T1000 (cell line): Measurements from ENCODE around the gene TMEM256.
"Not testable (repeated sequence)": the region's sequence is repeated elsewhere in the genome, so short reads cannot be mapped to it uniquely, and the experiment has no call there.

ENCODE experiments used
- DNase-seq: peaks from one replicate; lab custom pipeline; 2025; ENCODE audit warnings: mixed read lengths; lab: John Stamatoyannopoulos, UW

The TMEM256 gene

GRCh38 chr17:7383371-7383741, 20.5 kb downstream of the TMEM256 start:
- no peak for DNase-seq

GRCh38 chr17:7382901-7383300, 21.0 kb downstream of the TMEM256 start:
- DNase-seq = no peak

- no peak for DNase-seq
These were observed 22.8 kb downstream of the TMEM256 start, which contains the start of gene TNK1 for GRCh38 chr17:7380855-7381683. TSS of gene TNK1 (plus strand) at chr17:7381089. CDS start at chr17:7382927, 1,838 bp downstream.

- DNase-seq = no peak
These were observed 23.6 kb downstream of the TMEM256 start for GRCh38 chr17:7380321-7380720.

DNA sequence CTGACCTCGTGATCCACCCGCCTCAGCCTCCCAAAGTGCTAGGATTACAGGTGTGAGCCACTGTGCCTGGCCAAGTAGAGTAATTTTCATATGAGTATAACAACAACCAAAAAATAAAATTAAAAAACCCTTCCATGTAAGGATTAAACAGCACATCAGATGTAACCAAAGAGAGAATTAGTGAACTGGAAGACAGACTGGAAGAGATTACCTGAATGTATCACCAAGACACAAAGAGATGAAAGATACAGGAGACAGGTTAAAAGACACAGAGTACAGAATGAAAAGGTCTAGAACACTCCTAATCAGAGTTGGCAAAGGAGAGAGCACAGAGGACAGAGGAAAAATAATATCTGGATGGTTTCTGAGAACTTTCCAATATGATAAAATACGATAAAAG, 24.8 kb downstream of the TMEM256 start:
- no peak for DNase-seq

GRCh38 chr17:7374353-7374752, 29.5 kb downstream of the TMEM256 start:
- DNase-seq = no peak

DNA sequence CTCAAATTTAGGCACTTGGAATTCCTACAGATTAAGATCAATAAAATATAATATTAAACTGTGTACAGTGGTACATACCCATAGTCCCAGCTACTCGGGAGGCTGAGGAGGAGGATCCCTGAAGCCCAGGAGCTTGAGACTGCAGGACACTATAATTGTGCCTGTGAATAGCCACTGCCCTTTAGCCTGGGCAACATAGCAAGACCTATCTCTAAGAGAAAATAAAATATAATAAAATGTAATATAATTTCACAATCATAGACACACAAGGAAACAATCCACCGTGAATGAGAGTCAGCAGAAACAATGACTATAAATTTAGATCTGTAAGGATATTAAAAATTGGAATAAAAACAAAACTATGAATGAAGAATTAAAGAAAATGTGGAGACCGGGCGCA, 33.0 kb downstream of the TMEM256 start:
- no peak for DNase-seq

GRCh38 chr17:7369825-7370224, 34.1 kb downstream of the TMEM256 start:
- DNase-seq = no peak

DNA sequence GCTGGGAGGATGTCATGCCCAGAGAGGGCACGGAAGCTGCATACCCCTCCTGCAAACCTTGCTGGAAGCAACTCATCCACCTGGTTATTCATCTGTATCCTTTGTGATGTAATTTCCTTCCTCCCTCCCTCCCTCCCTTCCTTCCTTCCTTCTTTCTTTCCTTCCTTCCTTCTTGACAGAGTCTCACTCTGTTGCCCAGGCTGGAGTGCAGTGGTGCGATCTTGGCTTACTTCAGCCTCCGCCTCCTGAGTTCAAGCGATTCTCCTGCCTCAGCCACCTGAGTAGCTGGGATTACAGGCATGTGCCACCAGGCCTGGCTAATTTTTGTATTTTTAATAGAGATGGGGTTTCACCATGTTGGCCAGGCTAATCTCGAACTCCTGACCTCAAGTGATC, 35.3 kb downstream of the TMEM256 start:
- not testable (repeated sequence) for DNase-seq

DNA sequence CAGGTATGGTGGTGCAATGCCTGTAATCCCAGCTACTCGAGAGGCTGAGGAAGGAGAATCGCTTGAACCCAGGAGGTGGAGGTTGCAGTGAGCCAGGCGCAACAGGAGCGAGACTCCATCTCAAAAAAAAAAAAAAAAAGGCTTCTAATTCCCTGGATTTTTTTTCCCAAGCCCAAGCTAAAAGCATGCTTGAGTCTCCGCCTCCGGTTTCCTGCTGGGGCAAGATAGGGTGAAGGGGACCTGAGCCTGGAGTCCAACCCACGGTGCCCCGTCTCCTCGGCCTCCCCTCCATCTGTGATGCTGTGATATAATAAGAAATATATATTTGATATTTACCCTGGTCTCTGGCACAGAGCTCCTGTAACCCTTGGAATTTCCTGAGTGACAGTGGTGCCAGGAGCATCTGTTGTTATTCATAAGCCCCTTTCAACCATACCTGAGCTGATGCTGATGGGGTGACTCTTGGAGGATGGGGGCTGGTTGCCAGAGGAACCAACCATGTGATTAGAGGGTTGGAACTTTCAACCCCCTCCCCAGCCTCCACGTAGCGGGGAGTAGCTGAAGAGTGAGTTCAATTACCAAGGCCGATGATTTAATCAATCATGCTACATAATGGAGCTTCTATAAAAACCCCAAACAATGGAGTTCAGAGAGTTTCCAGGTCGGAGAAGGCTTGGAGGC, 35.8 kb downstream of the TMEM256 start:
- DNase-seq = no peak

DNA sequence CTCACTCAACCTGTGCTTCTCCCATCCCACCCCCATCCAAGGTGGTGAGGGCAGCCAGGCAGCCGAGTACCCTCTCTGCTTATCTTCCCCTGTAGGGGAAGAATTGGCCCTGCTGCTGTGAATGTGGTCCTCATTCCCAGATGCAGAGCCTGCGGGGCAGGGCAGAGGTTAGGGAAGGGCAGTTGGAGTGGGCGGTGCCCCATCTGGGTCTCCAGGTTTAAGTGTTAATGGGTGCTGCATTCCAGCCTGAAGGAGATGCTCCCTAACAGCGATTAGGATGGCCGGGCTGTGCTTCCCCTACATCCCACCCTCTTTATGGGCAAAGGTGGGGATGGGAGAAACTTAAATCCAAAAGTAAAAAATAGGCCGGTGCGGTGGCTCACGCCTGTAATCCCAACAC, 36.8 kb downstream of the TMEM256 start:
- no peak for DNase-seq

DNA sequence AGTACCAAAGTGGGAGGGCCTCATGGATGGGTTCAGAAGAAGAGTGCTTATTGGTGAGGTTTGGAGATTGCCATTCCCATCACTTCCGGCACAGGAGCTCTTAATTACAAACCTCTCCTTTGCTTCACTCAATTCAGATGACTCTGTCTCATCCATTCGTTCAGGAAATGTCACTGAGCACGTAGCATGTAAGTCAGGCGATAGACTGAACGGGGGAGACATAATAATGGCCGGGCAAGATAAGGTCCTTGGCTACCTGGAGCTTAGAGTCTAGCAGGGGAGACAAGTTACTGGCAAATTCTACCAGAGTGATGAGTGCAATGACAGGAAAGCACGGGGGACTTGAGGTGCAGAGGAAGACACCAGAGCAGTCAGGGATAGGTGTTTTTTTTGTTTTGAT, 37.9 kb downstream of the TMEM256 start:
- DNase-seq = not testable (repeated sequence)

DNA sequence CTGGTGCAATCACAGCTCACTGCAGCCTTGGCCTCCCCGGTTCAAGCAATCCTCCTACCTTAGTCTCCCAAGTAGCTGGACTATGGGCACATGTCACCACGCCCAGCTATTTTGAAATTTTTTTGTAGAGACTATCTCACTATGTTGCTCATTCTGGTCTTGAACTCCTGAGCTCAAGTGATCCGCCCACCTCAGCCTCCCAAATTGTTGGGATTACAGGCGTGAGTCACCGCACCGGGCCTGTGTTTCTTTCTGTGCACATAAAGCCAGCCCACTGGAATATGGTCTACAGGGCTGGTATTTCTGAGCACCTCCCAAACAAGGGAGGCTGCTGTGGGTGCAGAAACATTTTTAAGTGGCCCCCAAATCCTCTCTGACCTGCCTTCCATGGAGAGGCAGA, 40.6 kb downstream of the TMEM256 start:
- no peak for DNase-seq

DNA sequence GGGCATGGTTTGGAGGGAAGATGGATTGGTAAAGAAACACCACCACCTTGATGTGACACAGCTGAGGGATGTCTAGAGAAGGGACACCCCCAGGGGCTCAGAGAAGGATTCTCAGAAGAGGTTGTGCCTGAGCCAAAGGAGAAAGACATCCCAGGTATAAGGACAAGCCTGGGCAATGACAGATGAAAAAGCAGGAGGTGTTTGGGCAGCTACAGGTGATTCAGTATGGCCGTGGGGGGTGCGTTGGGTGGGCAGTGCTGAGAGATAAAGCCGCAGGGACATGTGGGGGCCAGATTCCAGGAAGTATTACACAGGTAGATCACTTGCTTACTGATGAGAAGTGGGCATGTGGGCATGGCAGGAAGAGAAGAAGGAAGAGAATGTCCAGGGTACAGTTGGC, 42.0 kb downstream of the TMEM256 start:
- no peak for DNase-seq

- no peak for DNase-seq
These were observed 46.5 kb downstream of the TMEM256 start for GRCh38 chr17:7357381-7357780.

- DNase-seq = no peak
These were observed 47.1 kb downstream of the TMEM256 start for GRCh38 chr17:7356756-7357155.

DNA sequence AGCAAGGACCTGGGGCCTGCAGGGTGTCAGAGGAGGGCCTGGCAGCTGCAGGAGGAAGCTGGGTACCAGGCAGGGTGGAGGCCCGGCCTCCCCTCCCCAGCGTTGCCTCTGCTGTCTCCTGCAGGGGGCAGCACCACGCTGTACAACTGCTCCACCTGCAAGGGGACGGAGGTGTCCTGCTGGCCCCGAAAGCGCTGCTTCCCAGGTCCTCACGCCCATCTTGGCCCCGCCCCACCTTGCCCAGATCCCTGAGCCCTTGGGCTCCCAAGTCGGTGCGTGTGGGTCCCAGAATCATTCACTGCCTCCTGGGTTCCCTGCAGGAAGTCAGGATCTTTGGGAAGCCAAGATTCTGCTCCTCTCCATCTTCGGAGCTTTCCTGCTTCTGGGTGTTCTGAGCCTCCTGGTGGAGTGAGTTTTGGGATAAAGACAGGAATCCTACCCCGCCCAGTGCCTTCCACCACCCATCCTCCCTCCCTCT, 47.8 kb downstream of the TMEM256 start:
- DNase-seq = peak; percentile 11

DNA sequence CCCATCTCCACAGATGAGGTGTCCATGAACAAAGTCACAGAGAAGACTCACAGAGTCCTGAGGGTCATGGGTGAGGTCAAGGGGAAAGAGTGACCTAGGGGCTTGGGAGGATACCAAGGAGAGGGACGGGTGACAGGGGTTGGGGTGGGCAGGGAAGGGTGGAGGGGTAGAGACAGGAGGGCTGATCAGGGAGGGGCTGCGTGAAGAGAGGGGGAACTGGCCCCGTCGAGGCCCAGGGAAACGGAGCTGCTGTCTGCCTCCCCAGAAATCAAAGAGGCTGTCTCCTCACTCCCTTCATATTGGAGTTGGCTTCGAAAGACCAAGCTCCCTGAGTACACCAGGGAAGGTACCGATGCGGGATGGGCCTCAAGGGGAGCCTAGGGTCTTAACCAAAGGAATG, 48.3 kb downstream of the TMEM256 start:
- no peak for DNase-seq

GRCh38 chr17:7355053-7355452, 48.8 kb downstream of the TMEM256 start, which contains the start of gene TMEM95:
TSS of gene TMEM95 (plus strand) at chr17:7355156. CDS start at chr17:7355205, 49 bp downstream.
- no peak for DNase-seq

GRCh38 chr17:7354262-7354843, 49.5 kb downstream of the TMEM256 start:
- peak; percentile 41 for DNase-seq
